GM10266 (cell line): Measurements from ENCODE around the gene TLE4.

Source experiments
- DNase-seq: peaks from one replicate; pipeline ENCODE4 v3.0.0; 2012; ENCODE audit errors: extremely low spot score
- TF ChIP-seq, protein P1 (sequence below): IDR thresholded peaks from 2 replicates; pipeline ENCODE4 v1.5.1; 2012; ENCODE audit warnings: mild to moderate bottlenecking, low read depth; ENCODE audit not compliant: control insufficient read depth, insufficient read depth; ENCODE audit errors: missing control alignments

Gene TLE4

DNA sequence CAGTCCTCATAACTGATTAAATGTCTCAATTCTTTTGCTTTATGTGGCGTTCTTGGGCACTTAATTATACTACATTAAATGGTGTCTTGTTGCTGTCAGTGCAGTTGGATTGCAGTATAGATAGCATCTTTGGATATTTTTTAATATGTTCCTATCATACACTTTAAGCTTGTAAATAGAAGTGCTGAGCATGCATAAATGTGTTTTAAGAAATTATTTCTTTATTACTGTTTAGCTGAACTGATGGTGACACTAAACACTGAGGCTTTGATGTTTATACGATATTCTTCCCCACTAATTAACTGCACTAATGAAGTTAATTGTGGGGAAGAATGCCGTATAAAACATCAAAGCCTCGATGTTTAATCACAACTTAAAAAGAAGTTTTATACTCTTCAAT is 116.6 kb downstream of the TLE4 start:
- no peak for DNase-seq
- TF ChIP-seq, protein P1, sequence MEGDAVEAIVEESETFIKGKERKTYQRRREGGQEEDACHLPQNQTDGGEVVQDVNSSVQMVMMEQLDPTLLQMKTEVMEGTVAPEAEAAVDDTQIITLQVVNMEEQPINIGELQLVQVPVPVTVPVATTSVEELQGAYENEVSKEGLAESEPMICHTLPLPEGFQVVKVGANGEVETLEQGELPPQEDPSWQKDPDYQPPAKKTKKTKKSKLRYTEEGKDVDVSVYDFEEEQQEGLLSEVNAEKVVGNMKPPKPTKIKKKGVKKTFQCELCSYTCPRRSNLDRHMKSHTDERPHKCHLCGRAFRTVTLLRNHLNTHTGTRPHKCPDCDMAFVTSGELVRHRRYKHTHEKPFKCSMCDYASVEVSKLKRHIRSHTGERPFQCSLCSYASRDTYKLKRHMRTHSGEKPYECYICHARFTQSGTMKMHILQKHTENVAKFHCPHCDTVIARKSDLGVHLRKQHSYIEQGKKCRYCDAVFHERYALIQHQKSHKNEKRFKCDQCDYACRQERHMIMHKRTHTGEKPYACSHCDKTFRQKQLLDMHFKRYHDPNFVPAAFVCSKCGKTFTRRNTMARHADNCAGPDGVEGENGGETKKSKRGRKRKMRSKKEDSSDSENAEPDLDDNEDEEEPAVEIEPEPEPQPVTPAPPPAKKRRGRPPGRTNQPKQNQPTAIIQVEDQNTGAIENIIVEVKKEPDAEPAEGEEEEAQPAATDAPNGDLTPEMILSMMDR = no peak

DNA sequence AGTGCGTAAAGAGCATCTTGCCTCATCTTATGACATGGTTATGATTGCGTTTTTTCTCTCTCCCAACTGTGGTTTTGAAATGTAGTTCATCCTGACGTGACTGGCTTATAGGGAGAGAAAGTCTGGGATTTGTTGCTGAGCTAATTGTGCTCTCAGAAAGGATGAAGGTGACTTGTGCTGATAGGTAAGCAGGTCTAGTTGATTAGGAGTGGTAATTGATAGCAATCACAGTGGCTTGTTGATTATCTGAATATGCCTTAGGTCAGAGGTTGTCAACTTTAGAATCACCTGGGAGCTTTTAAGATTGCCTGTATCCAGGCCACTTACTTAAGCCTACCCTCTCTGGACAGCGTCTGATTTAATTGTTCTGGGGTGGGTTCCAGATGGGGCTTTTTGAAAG is 117.8 kb downstream of the TLE4 start:
- TF ChIP-seq, protein P1 = no peak
- DNase-seq = no peak

DNA sequence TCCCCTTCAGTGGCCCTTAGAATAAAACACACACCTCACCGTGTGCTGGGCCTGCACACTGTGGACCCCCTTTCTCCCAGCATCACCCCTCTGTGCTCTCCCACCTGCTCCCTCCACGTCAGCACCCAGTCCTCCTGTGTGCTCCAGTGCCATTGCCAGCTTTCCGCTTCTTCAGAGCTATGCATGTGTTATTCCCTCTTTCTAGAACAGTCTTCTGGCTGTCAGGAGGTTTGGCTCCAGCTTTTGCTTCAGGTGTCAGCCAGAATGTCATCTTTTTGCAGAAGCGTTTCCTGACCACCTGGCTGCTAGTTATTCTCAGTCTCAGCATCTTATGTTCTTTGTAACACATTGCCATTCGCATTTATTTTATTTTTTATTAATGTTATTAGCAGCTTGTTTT is 119.7 kb downstream of the TLE4 start:
- DNase-seq = no peak
- TF ChIP-seq, protein P1 = no peak

DNA sequence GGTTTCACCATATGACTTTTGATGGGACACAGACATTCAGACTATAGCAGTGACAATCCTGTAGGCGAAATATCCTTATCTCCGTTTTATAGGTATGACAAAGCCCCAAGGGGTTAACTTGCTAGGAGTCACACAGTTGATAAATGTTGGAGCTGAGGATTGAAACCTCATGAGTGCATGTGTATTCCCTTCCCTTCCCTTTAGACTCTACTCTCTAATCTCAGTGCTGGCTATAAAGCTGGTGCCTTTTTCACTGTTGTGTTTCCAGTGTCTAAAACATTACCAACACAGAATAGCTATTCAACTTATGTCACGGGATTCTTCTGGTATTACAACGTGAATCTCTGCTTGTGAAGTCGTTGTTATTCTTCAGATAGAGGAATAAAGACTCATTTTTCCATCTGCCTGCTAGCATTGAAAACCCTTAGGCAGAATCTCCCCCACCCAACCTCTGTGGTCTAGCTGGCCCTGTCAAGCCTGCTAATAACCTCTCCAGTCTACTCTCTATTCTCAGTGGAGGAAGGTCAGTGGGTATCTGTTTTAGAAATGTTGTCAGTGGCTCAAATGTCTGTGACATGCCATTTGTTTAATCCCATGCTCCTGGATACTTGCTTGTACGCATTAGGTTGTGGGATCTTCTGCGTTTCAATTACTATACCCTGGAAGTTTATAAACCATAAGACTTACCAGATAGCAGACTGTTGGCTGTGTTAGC is 121.2 kb downstream of the TLE4 start:
- no peak for DNase-seq
- TF ChIP-seq, protein P1 = no peak

DNA sequence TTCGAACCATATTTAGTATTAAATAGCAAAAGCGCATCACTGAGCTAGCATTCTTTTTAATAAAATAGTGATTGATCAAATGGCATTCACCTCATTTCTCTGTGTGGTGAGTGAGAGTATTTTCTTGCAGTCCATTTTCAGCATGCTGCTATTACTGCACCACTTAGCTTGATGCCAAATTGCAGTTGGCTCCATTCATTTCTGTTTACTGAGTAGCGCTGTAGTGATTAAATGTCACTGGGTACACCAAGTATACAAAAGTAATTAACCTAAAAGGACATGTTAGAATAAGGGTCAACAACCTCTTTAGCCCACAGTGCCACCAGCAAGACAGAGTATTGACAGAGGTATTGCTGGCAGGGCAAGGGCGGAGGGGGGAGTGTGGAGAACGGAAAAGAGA is 122.0 kb downstream of the TLE4 start:
- TF ChIP-seq, protein P1 = no peak
- DNase-seq = no peak

DNA sequence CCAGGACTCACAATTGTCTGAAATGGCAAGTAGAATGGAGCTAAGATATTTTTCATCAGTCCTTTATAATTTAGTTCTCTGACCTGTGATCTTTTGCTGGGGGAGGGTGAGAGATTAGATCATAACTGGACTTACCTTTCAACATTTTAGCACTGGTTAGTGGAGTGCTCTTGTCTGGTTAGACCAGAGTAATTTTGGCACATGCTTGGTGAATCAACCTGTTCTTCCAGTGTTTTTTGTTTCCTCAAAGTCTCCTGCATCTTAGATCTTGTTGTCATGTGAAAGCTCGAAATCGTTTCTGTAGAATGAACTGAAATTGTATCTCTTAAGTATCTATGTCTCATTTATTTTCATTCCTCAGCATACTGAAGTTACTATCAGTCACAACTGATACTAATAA is 122.4 kb downstream of the TLE4 start:
- TF ChIP-seq, protein P1 = no peak
- DNase-seq = no peak

DNA sequence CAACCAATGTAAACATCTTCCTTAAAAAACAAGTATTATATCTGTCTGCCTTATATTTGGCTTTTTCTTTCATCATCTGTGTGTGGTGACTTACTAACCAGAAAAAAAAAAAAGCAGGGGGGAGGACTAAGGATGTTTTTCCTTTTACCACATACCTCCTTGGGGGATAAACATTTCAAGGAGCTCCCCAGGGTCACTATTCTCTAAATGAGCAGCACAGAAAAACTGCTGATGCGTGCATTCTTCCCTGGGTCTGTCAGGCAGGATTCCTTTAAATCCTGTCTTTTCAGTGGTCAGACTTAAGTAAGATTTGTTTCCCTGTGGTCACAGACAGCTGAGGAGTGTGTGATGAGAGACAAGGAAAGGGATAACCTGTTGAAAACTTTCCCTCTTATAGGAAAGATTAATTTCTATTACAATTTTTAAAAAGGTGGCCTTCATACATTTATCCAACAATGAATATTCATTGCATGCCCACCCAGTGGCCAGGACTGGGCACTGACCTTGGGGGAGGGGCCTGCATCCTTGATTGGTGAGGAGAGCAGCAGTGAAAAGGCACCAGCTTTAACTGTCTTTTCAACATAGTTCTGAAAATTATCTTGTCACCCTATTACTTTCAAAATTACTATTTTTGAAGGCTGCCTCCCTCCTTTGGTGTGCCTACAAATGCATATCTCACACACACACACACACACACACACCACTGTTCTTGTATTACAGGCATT is 123.1 kb downstream of the TLE4 start:
- TF ChIP-seq, protein P1 = no peak
- DNase-seq = no peak
